OCI-LY7 (cell line): ENCODE data around the gene HID1.

Experiments
- EZH2phosphoT487 ChIP-seq: fragments of 200-600 bp; sonication (generic); IDR thresholded peaks from 2 replicates; pipeline ENCODE4 v1.6.1; 2018; ENCODE audit warnings: low read depth, borderline replicate concordance, mild to moderate bottlenecking, mixed run types, antibody characterized with exemption, low read length, moderate library complexity, mixed read lengths
- TF ChIP-seq, protein P1 (sequence below): fragments of 200-600 bp; sonication (generic); conservative IDR thresholded peaks from 2 replicates; pipeline ENCODE4 v1.5.1; 2014; ENCODE audit warnings: mild to moderate bottlenecking, antibody characterized with exemption, low read length, moderate library complexity, mixed read lengths

DNA sequence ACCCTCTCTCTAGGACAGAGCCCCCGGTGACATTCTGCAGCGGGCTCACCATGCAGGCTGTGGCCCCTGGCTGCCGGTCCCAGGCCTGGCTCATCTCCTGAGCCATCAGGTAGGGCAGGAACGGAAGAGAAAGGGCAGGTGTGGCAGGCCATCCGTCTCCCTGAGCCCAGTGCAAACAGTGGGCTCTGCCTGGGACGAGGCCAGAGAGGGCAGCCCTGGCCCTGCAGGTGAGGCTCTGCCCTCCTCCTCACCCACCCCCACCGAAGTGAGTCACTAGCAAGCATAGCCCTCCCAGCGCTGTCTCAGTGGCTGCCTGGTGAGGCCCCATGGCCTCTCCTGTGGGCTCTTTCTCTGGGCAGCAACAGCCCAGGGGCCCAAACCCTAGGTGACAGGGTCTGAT is 22.4 kb downstream of the HID1 start:
- TF ChIP-seq, protein P1, sequence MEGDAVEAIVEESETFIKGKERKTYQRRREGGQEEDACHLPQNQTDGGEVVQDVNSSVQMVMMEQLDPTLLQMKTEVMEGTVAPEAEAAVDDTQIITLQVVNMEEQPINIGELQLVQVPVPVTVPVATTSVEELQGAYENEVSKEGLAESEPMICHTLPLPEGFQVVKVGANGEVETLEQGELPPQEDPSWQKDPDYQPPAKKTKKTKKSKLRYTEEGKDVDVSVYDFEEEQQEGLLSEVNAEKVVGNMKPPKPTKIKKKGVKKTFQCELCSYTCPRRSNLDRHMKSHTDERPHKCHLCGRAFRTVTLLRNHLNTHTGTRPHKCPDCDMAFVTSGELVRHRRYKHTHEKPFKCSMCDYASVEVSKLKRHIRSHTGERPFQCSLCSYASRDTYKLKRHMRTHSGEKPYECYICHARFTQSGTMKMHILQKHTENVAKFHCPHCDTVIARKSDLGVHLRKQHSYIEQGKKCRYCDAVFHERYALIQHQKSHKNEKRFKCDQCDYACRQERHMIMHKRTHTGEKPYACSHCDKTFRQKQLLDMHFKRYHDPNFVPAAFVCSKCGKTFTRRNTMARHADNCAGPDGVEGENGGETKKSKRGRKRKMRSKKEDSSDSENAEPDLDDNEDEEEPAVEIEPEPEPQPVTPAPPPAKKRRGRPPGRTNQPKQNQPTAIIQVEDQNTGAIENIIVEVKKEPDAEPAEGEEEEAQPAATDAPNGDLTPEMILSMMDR = no peak
- TF ChIP-seq EZH2phosphoT487 = no peak
